Measurements from ENCODE around the gene EBPL. TPM values are rescaled to one million over a fixed set of nuclear protein-coding genes. Genes with fewer than 3 reads are reported as not detected.

Gene EBPL
- total RNA-seq, 1 experiment from 2014 or later: 60.9 TPM

DNA sequence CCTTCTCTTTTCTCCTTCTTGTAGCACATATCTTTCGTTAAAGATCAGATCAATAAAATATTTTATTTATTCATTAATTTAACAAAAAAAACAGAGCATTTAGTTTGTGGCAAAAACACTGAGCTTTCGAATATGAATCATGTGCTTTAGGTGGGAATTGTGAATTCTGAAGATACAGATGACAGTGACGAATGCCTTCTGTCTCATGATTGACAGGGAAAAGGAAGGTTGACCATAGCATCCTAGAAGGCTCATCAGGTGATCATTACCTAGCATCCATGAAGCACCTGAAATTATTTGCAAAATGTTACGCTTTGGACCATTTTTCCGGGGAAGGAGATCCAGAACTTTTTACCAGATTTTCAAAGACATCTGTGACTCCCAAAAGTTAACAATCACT lies 59.1 kb downstream of the EBPL start:
- Histone ChIP-seq H3K4me1 (ENCODE audit: control insufficient read depth, insufficient read depth, low read length) (no peaks in the 10 kb centered on the region), H3K9me3 (ENCODE audit: control insufficient read depth, insufficient read depth, low read depth, low read length) (no peaks in the 10 kb centered on the region), H3K4me3 (ENCODE audit: low read depth in 2 of 2, low read length in 2 of 2) (no peak overlapping the region), H3K36me3 (ENCODE audit: control insufficient read depth, insufficient read depth, low read length) (no peaks in the 10 kb centered on the region), H3K27me3 (ENCODE audit: control insufficient read depth, insufficient read depth, low read length) (no peaks in the 10 kb centered on the region), H3K27ac (ENCODE audit: low read length) (no peak overlapping the region)
- no peak for TF ChIP-seq POLR2AphosphoS5 (IDR thresholded peaks at IDR 0.05; ENCODE audit: low read depth, low read length)
- no peak for TF ChIP-seq SIN3A (IDR thresholded peaks at IDR 0.05; ENCODE audit: borderline replicate concordance, insufficient read depth, low read depth, low read length)
- TF ChIP-seq, protein P1, sequence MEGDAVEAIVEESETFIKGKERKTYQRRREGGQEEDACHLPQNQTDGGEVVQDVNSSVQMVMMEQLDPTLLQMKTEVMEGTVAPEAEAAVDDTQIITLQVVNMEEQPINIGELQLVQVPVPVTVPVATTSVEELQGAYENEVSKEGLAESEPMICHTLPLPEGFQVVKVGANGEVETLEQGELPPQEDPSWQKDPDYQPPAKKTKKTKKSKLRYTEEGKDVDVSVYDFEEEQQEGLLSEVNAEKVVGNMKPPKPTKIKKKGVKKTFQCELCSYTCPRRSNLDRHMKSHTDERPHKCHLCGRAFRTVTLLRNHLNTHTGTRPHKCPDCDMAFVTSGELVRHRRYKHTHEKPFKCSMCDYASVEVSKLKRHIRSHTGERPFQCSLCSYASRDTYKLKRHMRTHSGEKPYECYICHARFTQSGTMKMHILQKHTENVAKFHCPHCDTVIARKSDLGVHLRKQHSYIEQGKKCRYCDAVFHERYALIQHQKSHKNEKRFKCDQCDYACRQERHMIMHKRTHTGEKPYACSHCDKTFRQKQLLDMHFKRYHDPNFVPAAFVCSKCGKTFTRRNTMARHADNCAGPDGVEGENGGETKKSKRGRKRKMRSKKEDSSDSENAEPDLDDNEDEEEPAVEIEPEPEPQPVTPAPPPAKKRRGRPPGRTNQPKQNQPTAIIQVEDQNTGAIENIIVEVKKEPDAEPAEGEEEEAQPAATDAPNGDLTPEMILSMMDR (IDR thresholded peaks at IDR 0.05): no peak
- TF ChIP-seq, protein P2, sequence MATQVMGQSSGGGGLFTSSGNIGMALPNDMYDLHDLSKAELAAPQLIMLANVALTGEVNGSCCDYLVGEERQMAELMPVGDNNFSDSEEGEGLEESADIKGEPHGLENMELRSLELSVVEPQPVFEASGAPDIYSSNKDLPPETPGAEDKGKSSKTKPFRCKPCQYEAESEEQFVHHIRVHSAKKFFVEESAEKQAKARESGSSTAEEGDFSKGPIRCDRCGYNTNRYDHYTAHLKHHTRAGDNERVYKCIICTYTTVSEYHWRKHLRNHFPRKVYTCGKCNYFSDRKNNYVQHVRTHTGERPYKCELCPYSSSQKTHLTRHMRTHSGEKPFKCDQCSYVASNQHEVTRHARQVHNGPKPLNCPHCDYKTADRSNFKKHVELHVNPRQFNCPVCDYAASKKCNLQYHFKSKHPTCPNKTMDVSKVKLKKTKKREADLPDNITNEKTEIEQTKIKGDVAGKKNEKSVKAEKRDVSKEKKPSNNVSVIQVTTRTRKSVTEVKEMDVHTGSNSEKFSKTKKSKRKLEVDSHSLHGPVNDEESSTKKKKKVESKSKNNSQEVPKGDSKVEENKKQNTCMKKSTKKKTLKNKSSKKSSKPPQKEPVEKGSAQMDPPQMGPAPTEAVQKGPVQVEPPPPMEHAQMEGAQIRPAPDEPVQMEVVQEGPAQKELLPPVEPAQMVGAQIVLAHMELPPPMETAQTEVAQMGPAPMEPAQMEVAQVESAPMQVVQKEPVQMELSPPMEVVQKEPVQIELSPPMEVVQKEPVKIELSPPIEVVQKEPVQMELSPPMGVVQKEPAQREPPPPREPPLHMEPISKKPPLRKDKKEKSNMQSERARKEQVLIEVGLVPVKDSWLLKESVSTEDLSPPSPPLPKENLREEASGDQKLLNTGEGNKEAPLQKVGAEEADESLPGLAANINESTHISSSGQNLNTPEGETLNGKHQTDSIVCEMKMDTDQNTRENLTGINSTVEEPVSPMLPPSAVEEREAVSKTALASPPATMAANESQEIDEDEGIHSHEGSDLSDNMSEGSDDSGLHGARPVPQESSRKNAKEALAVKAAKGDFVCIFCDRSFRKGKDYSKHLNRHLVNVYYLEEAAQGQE (IDR thresholded peaks at IDR 0.05; ENCODE audit: insufficient read depth in 1 of 2, low read depth in 2 of 2, low read length in 1 of 2): no peak
- TF ChIP-seq TCF7L2 (IDR thresholded peaks at IDR 0.05; ENCODE audit: low read depth, low read length): no peak
- ChIA-PET POLR2A (no interaction called here), CTCF (no interaction called here)
- BruUV-seq (replicated peaks): no TSS peak
- no peak for DNase-seq (ENCODE audit: low read depth, low spot score)
- intact Hi-C loops (cut with micrococcal nuclease; ENCODE audit: unreplicated experiment) (no loop called here), in situ Hi-C loops (cut with HindIII; ENCODE audit: low pct_unique_long_range_greater_than_20kb, low sequenced_read_pairs) (no loop called here)
- ATAC-seq: no peak

DNA sequence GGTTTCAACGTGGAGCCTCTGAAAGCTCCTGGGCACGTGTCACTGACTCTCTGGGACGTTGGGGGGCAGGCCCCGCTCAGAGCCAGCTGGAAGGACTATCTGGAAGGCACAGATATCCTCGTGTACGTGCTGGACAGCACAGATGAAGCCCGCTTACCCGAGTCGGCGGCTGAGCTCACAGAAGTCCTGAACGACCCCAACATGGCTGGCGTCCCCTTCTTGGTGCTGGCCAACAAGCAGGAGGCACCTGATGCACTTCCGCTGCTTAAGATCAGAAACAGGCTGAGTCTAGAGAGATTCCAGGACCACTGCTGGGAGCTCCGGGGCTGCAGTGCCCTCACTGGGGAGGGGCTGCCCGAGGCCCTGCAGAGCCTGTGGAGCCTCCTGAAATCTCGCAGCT lies 60.7 kb downstream of the EBPL start:
- in situ Hi-C loops (cut with HindIII; ENCODE audit: low pct_unique_long_range_greater_than_20kb, low sequenced_read_pairs) (no loop called here), intact Hi-C loops (cut with micrococcal nuclease; ENCODE audit: unreplicated experiment) (no loop called here)
- Histone ChIP-seq H3K27ac (ENCODE audit: low read length) (no peak overlapping the region), H3K4me1 (ENCODE audit: control insufficient read depth, insufficient read depth, low read length) (no peaks in the 10 kb centered on the region), H3K36me3 (ENCODE audit: control insufficient read depth, insufficient read depth, low read length) (no peaks in the 10 kb centered on the region), H3K4me3 (ENCODE audit: low read depth in 2 of 2, low read length in 2 of 2) (no peak overlapping the region), H3K27me3 (ENCODE audit: control insufficient read depth, insufficient read depth, low read length) (no peaks in the 10 kb centered on the region), H3K9me3 (ENCODE audit: control insufficient read depth, insufficient read depth, low read depth, low read length) (no peaks in the 10 kb centered on the region)
- ATAC-seq (no peak), DNase-seq (ENCODE audit: low read depth, low spot score) (no peak)
- ChIA-PET CTCF (no interaction called here), POLR2A (no interaction called here)
- TF ChIP-seq POLR2AphosphoS5 (IDR thresholded peaks at IDR 0.05; ENCODE audit: low read depth, low read length) (no peak), TCF7L2 (IDR thresholded peaks at IDR 0.05; ENCODE audit: low read depth, low read length) (no peak), SIN3A (IDR thresholded peaks at IDR 0.05; ENCODE audit: borderline replicate concordance, insufficient read depth, low read depth, low read length) (no peak)
- TF ChIP-seq, protein P1 (IDR thresholded peaks at IDR 0.05): no peak
- TF ChIP-seq, protein P2 (IDR thresholded peaks at IDR 0.05; ENCODE audit: insufficient read depth in 1 of 2, low read depth in 2 of 2, low read length in 1 of 2): no peak
- BruUV-seq (replicated peaks): no TSS peak
